ENCODE results near the gene RNF7. TPM values are rescaled to one million over a fixed set of nuclear protein-coding genes. Genes with fewer than 3 reads are reported as not detected.
"Not testable (repeated sequence)": the region's sequence is repeated elsewhere in the genome, so short reads cannot be mapped to it uniquely, and the experiment has no call there.

RNF7 gene
- total and polyA plus RNA-seq, 4 donors: 11.7 to 71.6 (median 28.9) TPM

- Histone ChIP-seq H3K9me3 (ENCODE audit: control insufficient read depth in 4 of 4, low read length in 3 of 4) (peaks cover 0 to 4% (median under 1%) of the 10 kb centered on the region in 4 donors), H3K27ac (ENCODE audit: low read depth in 1 of 2, low read length in 2 of 2) (no peak overlapping the region), H3K9ac (ENCODE audit: low read depth in 1 of 2, low read length in 2 of 2) (no peak overlapping the region), H3K27me3 (ENCODE audit: control insufficient read depth in 4 of 4, insufficient read depth in 4 of 4, low read length in 3 of 4) (no peaks in the 10 kb centered on the region), H3K36me3 (ENCODE audit: control insufficient read depth in 4 of 4, insufficient read depth in 3 of 4, low read depth in 1 of 4, low read length in 3 of 4) (no peaks in the 10 kb centered on the region), H3K4me3 (ENCODE audit: low read depth in 1 of 3, low read length in 3 of 3) (no peak overlapping the region), H3K4me1 (ENCODE audit: control insufficient read depth in 4 of 4, insufficient read depth in 4 of 4, low read length in 3 of 4) (peaks cover 0 to 4% (median 2%) of the 10 kb centered on the region in 4 donors)
- TF ChIP-seq NR2F2 (IDR thresholded peaks at IDR 0.05): no peak
- TF ChIP-seq REST (IDR thresholded peaks at IDR 0.05): no peak
- no peak for TF ChIP-seq TAF1 (conservative IDR thresholded peaks at IDR 0.05)
- TF ChIP-seq HNF4A (conservative IDR thresholded peaks at IDR 0.05): no peak
- no peak for TF ChIP-seq ZBTB33 (IDR thresholded peaks at IDR 0.05)
- no peak for TF ChIP-seq RXRA (IDR thresholded peaks at IDR 0.05)
- TF ChIP-seq, protein P1, sequence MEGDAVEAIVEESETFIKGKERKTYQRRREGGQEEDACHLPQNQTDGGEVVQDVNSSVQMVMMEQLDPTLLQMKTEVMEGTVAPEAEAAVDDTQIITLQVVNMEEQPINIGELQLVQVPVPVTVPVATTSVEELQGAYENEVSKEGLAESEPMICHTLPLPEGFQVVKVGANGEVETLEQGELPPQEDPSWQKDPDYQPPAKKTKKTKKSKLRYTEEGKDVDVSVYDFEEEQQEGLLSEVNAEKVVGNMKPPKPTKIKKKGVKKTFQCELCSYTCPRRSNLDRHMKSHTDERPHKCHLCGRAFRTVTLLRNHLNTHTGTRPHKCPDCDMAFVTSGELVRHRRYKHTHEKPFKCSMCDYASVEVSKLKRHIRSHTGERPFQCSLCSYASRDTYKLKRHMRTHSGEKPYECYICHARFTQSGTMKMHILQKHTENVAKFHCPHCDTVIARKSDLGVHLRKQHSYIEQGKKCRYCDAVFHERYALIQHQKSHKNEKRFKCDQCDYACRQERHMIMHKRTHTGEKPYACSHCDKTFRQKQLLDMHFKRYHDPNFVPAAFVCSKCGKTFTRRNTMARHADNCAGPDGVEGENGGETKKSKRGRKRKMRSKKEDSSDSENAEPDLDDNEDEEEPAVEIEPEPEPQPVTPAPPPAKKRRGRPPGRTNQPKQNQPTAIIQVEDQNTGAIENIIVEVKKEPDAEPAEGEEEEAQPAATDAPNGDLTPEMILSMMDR (IDR thresholded peaks at IDR 0.05; ENCODE audit: low read depth, low read length, missing input control): no peak
- no peak for TF ChIP-seq JUND (IDR thresholded peaks at IDR 0.05)
- TF ChIP-seq, protein P2, sequence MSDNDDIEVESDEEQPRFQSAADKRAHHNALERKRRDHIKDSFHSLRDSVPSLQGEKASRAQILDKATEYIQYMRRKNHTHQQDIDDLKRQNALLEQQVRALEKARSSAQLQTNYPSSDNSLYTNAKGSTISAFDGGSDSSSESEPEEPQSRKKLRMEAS (IDR thresholded peaks at IDR 0.05): no peak
- WGBS: 65% methylated on average over 4 of the region's 4 CpGs
- no peak for DNase-seq (ENCODE audit: low spot score)
Observed at GRCh38 chr3:141690431-141691072, 47.5 kb upstream of the RNF7 start.

- WGBS: 60% methylated on average over 3 of the region's 3 CpGs
- H3K27ac ChIP-seq (ENCODE audit: low read depth in 1 of 2, low read length in 2 of 2): not testable (repeated sequence)
Observed at GRCh38 chr3:141691471-141691870, 46.6 kb upstream of the RNF7 start.

GRCh38 chr3:141692973-141693372, 45.1 kb upstream of the RNF7 start:
- not testable (repeated sequence) for H3K4me1 ChIP-seq (ENCODE audit: control insufficient read depth in 4 of 4, insufficient read depth in 4 of 4, low read length in 3 of 4); H3K27me3 ChIP-seq (ENCODE audit: control insufficient read depth in 4 of 4, insufficient read depth in 4 of 4, low read length in 3 of 4); H3K4me3 ChIP-seq (ENCODE audit: low read depth in 1 of 3, low read length in 3 of 3); H3K27ac ChIP-seq (ENCODE audit: low read depth in 1 of 2, low read length in 2 of 2); H3K9me3 ChIP-seq (ENCODE audit: control insufficient read depth in 4 of 4, low read length in 3 of 4); H3K36me3 ChIP-seq (ENCODE audit: control insufficient read depth in 4 of 4, insufficient read depth in 3 of 4, low read depth in 1 of 4, low read length in 3 of 4); DNase-seq (ENCODE audit: low spot score); H3K9ac ChIP-seq (ENCODE audit: low read depth in 1 of 2, low read length in 2 of 2)
- 73% methylated on average over 4 of the region's 4 CpGs for WGBS

More at GRCh38 chr3:141691471-141691870, 46.6 kb upstream of the RNF7 start:
- H3K36me3 ChIP-seq (ENCODE audit: control insufficient read depth in 4 of 4, insufficient read depth in 3 of 4, low read depth in 1 of 4, low read length in 3 of 4); H3K4me1 ChIP-seq (ENCODE audit: control insufficient read depth in 4 of 4, insufficient read depth in 4 of 4, low read length in 3 of 4); H3K27me3 ChIP-seq (ENCODE audit: control insufficient read depth in 4 of 4, insufficient read depth in 4 of 4, low read length in 3 of 4); H3K9me3 ChIP-seq (ENCODE audit: control insufficient read depth in 4 of 4, low read length in 3 of 4); DNase-seq (ENCODE audit: low spot score); H3K9ac ChIP-seq (ENCODE audit: low read depth in 1 of 2, low read length in 2 of 2); H3K4me3 ChIP-seq (ENCODE audit: low read depth in 1 of 3, low read length in 3 of 3): not testable (repeated sequence)
